CD4-positive, alpha-beta T cell treated with Interferon alpha-2 for 1 hour (primary cell): ENCODE data around the gene HOXB5.

Source experiments
- DNase-seq, 2 donors: peaks; one replicate each; pipeline ENCODE4 v3.0.0-alpha.2; 2020 to 2022

HOXB5 gene

GRCh38 chr17:48628649-48629410, 35.3 kb upstream of the HOXB5 start:
- DNase-seq: no peak

GRCh38 chr17:48627623-48628521, 34.3 kb upstream of the HOXB5 start:
- DNase-seq: no peak

- no peak for DNase-seq
Measured at GRCh38 chr17:48627118-48627597, 33.6 kb upstream of the HOXB5 start.

GRCh38 chr17:48626245-48627117, 32.9 kb upstream of the HOXB5 start, which contains the start of gene HOXB9:
TSS of gene HOXB9 (minus strand) at chr17:48626358. CDS start at chr17:48626269, 89 bp downstream.
- DNase-seq: peak in 1 of 2 donors; percentile 48

- peak in 1 of 2 donors; percentile 42 for DNase-seq
Measured at GRCh38 chr17:48625495-48626244, 32.1 kb upstream of the HOXB5 start.

- DNase-seq: no peak
Measured at GRCh38 chr17:48624544-48625494, 31.2 kb upstream of the HOXB5 start.

GRCh38 chr17:48624118-48624517, 30.5 kb upstream of the HOXB5 start:
- no peak for DNase-seq

GRCh38 chr17:48623583-48623982, 30.0 kb upstream of the HOXB5 start:
- no peak for DNase-seq

- no peak for DNase-seq
Measured at GRCh38 chr17:48622857-48623256, 29.3 kb upstream of the HOXB5 start.

GRCh38 chr17:48621410-48622392, 28.1 kb upstream of the HOXB5 start:
- DNase-seq: no peak

GRCh38 chr17:48620461-48621139, 27.0 kb upstream of the HOXB5 start:
- no peak for DNase-seq

GRCh38 chr17:48619826-48620449, 26.4 kb upstream of the HOXB5 start:
- no peak for DNase-seq

GRCh38 chr17:48618256-48618896, 24.8 kb upstream of the HOXB5 start:
- peak; percentile 76 to 87 for DNase-seq

- DNase-seq: no peak
Measured at GRCh38 chr17:48617471-48618255, 24.1 kb upstream of the HOXB5 start.

- DNase-seq: no peak
Measured at GRCh38 chr17:48616717-48617470, 23.3 kb upstream of the HOXB5 start.
